Epithelial cell of proximal tubule (primary cell): Measurements from ENCODE around the gene BBS2. TPM values are rescaled to one million over a fixed set of nuclear protein-coding genes. Genes with fewer than 3 reads are reported as not detected.

ENCODE experiments used
- DNase-seq: peaks from one replicate; pipeline ENCODE4 v3.0.0-alpha.2; 2011; ENCODE audit warnings: low read depth
- H3K4me3 ChIP-seq: 2 replicates; pipeline ENCODE4 v1.5.1; 2011; ENCODE audit warnings: low read depth, mild to moderate bottlenecking, low read length
- total RNA-seq: library from RNA; depleted of rRNA; stranded (reverse); fragments of >200 nt; gene quantifications from 2 replicates; pipeline ENCODE4 v1.2.3, GENCODE V29; 2015
- TF ChIP-seq, protein P1 (sequence below): conservative IDR thresholded peaks from 2 replicates; pipeline ENCODE4 v1.5.1; 2012; ENCODE audit warnings: low read depth, mild to moderate bottlenecking, low read length

BBS2 gene
- total RNA-seq, 1 donor from 2014 or later = 75.3 TPM

DNA sequence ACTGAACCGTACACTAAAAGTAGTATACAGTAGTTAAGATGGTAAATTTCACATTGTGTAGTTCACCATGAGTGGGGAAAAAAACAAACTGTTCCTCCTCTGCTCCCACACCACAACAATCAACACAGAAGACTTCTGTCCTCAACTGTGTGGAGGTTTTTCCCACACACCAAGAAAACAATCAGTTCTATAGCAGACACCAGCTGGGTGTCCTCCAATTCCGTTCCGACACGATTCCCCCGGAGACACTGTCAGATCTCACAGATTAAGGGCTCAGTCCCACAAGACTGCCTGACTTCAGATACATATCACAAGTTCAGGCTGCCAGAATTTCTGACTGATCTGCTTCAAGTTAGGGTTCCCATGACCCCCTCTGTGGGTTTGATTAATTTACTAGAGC, 31.8 kb downstream of the BBS2 start:
- TF ChIP-seq, protein P1, sequence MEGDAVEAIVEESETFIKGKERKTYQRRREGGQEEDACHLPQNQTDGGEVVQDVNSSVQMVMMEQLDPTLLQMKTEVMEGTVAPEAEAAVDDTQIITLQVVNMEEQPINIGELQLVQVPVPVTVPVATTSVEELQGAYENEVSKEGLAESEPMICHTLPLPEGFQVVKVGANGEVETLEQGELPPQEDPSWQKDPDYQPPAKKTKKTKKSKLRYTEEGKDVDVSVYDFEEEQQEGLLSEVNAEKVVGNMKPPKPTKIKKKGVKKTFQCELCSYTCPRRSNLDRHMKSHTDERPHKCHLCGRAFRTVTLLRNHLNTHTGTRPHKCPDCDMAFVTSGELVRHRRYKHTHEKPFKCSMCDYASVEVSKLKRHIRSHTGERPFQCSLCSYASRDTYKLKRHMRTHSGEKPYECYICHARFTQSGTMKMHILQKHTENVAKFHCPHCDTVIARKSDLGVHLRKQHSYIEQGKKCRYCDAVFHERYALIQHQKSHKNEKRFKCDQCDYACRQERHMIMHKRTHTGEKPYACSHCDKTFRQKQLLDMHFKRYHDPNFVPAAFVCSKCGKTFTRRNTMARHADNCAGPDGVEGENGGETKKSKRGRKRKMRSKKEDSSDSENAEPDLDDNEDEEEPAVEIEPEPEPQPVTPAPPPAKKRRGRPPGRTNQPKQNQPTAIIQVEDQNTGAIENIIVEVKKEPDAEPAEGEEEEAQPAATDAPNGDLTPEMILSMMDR = no peak
- DNase-seq = no peak
- H3K4me3 ChIP-seq = no peak overlapping the region

DNA sequence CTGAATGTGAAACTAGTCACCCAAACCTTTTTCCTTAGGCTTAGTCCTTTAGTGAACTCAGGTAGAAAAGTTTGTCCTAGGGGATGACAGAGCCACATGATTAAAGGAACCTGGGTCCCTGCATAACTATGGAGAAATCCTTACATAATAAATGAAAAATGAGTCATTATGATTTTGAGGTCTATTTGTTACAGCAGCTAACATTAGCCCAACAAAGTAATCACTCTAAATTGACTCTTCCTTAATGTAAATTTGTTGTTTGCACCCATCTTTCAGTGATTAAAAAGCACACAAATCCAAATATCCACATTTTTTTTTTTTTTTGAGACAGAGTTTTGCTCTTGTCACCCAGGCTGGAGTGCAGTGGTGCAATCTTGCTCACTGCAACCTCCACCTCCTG, 36.4 kb downstream of the BBS2 start:
- DNase-seq = no peak
- TF ChIP-seq, protein P1 = no peak
- H3K4me3 ChIP-seq = no peak overlapping the region

DNA sequence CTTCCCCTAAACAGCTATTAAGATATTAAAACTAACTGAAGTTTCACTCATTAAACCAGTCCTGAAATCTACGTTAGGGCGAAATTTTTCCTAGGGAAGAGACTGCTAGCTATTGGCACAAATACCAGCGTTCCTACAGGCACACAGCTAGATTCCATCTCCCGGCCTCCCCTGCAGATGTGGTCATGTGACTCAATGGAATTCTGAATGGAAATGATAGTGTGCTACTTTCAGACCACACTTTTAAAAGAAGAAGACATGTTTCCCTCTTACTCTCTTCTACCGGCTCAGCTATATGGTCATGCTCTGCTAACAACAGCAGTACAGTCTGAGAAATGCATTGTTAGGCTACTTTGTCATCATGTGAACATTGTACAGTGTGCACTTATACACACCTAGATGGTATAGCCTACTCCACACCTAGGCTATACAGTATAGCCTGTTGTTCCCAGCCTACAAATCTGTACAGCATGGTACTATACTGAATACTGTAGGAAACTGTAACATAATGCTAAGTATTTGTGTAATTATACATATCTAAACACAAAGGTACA, 37.1 kb downstream of the BBS2 start:
- TF ChIP-seq, protein P1 = no peak
- H3K4me3 ChIP-seq = no peak overlapping the region
- no peak for DNase-seq

DNA sequence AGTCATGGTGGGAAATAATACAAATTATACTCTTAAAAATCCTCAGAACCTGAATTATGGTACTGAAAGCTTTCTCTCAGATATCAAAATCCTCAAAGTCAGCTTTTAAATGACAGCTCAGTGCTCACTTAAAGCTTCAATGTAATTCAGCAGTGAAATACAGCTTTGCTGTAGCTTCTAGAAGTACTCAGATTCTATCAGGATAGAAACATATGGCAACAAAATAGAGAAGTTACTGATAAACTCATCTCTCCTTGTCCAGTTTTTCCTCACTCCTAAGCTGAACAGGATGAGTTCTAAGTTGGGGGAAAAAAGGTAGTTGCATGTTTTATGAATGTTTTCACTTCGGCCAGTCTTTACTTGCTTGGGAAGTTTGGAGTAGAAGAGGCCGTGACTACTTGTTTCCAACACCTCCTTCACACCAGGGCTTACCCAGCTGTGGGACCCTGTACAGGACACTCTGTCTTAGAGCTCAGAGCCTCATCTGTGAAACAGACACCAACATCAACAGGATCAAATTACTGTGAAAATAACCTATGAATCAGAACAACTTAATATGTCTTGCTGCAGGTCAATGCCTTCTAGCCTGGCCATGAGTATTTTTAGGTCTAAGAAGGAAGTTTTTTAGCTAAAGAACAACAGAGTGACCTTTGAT, 38.2 kb downstream of the BBS2 start:
- H3K4me3 ChIP-seq = no peak overlapping the region
- DNase-seq = no peak
- TF ChIP-seq, protein P1 = no peak

DNA sequence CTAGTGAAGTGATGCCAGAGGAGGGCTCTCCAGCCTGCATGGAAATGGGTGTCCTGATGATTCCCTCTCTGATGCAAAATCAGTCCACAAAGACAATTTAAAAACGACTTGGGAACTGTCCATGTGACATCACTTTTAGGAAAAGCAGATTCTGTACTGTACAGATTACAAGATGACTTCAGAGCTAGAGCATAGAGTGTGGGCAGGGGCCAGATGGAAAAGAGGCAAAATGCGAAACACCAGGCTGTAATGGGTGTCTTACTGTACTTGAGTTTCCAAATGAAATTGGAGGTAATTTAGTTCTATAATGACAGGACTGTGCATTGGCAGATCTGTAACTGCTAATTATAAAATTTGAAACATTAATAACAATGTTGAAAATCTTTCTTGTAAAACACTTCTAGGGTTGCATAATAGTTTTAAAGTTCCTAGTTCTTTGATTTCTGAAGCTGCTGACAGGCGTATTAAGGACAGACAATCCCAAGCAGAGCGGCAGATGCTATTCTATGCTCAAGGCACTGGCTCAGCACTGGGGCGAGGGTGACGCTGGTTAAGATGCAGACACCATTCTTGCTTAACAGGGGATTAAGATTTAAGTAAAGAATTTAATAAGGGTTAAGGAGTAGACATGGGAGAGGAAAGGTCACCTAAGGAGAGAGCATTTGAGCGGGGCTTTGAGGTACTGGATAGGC, 38.9 kb downstream of the BBS2 start:
- TF ChIP-seq, protein P1 = no peak
- DNase-seq = no peak
- H3K4me3 ChIP-seq = no peak overlapping the region

DNA sequence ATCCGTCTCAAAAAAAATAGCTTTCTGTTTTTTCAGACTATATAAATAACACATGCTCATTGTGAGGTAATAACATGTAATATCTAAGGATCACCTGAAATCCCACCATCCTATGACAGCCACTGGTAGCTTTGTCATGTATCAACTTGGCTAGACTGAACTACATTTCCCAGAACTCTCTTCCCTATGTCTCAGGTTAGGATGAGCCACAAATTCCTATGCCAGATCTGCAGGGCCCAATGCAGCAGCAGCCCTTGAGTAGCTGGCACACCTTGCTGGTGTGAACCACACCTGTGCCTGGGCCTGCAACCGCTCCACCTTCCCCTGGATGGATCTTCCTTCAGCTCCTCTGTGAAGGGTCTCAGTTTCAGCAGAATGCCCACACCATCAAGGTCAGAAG, 40.4 kb downstream of the BBS2 start:
- no peak overlapping the region for H3K4me3 ChIP-seq
- TF ChIP-seq, protein P1 = no peak
- no peak for DNase-seq
